Common myeloid progenitor, CD34-positive (primary cell): ENCODE results near the gene SHMT1.
"Not testable (repeated sequence)": the region's sequence is repeated elsewhere in the genome, so short reads cannot be mapped to it uniquely, and the experiment has no call there.

Experiments used
- CTCF ChIA-PET: fragments of 350-600 bp; sonication (Branson Sonifier 250); formaldehyde crosslinking; loops from one replicate; lab custom pipeline; 2021; ENCODE audit warnings: antibody characterized with exemption; lab: Charles Lee
- POLR2A ChIA-PET: fragments of 350-600 bp; sonication (Branson Sonifier 250); formaldehyde crosslinking; loops from one replicate; lab custom pipeline; 2021; ENCODE audit warnings: antibody characterized with exemption; lab: Charles Lee
- DNase-seq, 3 donors: peaks; one replicate each; pipeline versions ENCODE4 v3.0.0 to v3.0.0-alpha.2; 2013
- H3K27ac ChIP-seq, 2 experiments: 1 replicate in 1 of 2; 2 replicates in 1 of 2; pipeline ENCODE4 v1.7.0; 2013; ENCODE audit warnings: inconsistent platforms in 2 of 2, low read length in 2 of 2, mild to moderate bottlenecking in 2 of 2, low read depth in 1 of 2, moderate library complexity in 1 of 2; ENCODE audit not compliant: severe bottlenecking in 2 of 2, insufficient read depth in 1 of 2, poor library complexity in 1 of 2
- H3K27me3 ChIP-seq, 5 experiments: replicated peaks in 2 of 5; 1 replicate in 3 of 5; 2 replicates in 2 of 5; pipeline versions ENCODE4 v1.6.1 to v1.7.0; 2013; ENCODE audit warnings: low read length in 4 of 5, mild to moderate bottlenecking in 2 of 5, moderate library complexity in 2 of 5, inconsistent platforms in 1 of 5; ENCODE audit not compliant: insufficient read depth in 5 of 5, control insufficient read depth in 4 of 5
- H3K36me3 ChIP-seq, 4 experiments: 1 replicate in 2 of 4; 2 replicates in 2 of 4; pipeline versions ENCODE4 v1.6.1 to v1.7.0; 2013; ENCODE audit warnings: low read length in 3 of 4, control low read depth in 1 of 4, mild to moderate bottlenecking in 1 of 4; ENCODE audit not compliant: control insufficient read depth in 4 of 4, insufficient read depth in 4 of 4
- H3K4me1 ChIP-seq, 4 experiments: 1 replicate in 3 of 4; 2 replicates in 1 of 4; pipeline versions ENCODE4 v1.6.1 to v1.7.1; 2013; ENCODE audit warnings: low read length in 3 of 4, mild to moderate bottlenecking in 3 of 4, control low read depth in 1 of 4, inconsistent platforms in 1 of 4, moderate library complexity in 1 of 4; ENCODE audit not compliant: control insufficient read depth in 4 of 4, insufficient read depth in 4 of 4; ENCODE audit errors: control extremely low read depth in 1 of 4
- H3K4me3 ChIP-seq, 7 experiments: 1 replicate in 4 of 7; 2 replicates in 3 of 7; pipeline versions ENCODE4 v1.5.1 to v1.7.0; 2013; ENCODE audit warnings: mild to moderate bottlenecking in 7 of 7, low read length in 6 of 7, moderate library complexity in 6 of 7, inconsistent platforms in 2 of 7, low read depth in 2 of 7, control low read depth in 1 of 7; ENCODE audit not compliant: insufficient read depth in 4 of 7, control insufficient read depth in 1 of 7; ENCODE audit errors: extremely low read depth in 1 of 7
- H3K9me3 ChIP-seq, 5 experiments: 1 replicate in 4 of 5; 2 replicates in 1 of 5; pipeline versions ENCODE4 v1.6.1 to v1.7.1; 2013; ENCODE audit warnings: low read length in 4 of 5, mild to moderate bottlenecking in 2 of 5, inconsistent platforms in 1 of 5, low read depth in 1 of 5, moderate library complexity in 1 of 5; ENCODE audit not compliant: control insufficient read depth in 4 of 5, insufficient read depth in 2 of 5; ENCODE audit errors: control extremely low read depth in 1 of 5
- WGBS: methylation state at CpG from one replicate; pipeline ENCODE4 v1.1.5; 2013; ENCODE audit not compliant: insufficient coverage; 5-methylcytosine and 5-hydroxymethylcytosine counted together

The SHMT1 gene

DNA sequence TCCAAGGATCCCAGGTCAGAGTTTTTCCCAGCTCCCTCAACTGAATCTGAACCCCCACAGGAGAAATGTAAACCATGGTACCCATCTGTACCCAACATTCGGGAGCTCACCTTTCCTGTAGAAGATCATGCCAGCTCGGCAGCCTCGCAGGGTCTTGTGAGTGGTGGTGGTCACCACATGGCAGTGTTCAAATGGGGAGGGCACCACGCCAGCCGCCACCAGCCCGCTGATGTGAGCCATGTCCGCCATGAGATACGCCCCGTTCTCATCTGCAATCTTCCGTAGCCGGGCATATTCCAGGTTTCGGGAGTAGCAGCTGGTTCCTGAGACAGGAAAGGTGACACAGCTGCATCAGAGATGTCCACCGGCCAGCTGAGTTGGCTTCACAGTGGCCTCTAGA is 23.4 kb downstream of the SHMT1 start:
- no peaks in the 10 kb centered on the region for H3K27me3 ChIP-seq
- peaks cover 0 to 3% (median 0%) of the 10 kb centered on the region in 5 experiments for H3K9me3 ChIP-seq
- H3K4me1 ChIP-seq = no peaks in the 10 kb centered on the region
- peaks cover 10 to 58% (median 38%) of the 10 kb centered on the region in 4 experiments for H3K36me3 ChIP-seq
- CTCF ChIA-PET = interaction anchor here (1.1 kb wide), 1 partner anchor 19 kb away, joined by 6 read pairs; no protein-coding TSS in a partner anchor
- POLR2A ChIA-PET = no interaction called here
- no peak overlapping the region for H3K4me3 ChIP-seq
- H3K27ac ChIP-seq = no peak overlapping the region
- no peak for DNase-seq
- WGBS = 98% methylated on average over 13 of the region's 13 CpGs

DNA sequence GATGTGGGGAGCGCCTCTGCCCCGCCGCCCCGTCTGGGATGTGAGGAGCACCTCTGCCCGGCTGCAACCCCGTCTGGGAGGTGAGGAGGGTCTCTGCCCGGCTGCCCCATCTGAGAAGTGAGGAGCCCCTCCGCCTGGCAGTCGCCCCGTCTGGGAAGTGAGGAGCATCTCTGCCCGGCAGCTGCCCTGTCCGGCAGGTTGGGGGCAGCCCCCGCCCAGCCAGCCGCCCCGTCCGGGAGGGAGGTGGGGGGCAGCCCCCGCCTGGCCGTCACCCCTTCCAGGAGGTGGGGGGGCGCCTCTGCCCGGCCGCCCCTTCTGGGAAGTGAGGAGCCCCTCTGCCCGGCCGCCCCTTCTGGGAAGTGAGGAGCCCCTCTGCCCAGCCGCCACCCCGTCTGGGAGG is 25.2 kb downstream of the SHMT1 start:
- POLR2A ChIA-PET, H3K27me3 ChIP-seq, CTCF ChIA-PET, H3K27ac ChIP-seq, H3K4me1 ChIP-seq, H3K4me3 ChIP-seq, DNase-seq, H3K9me3 ChIP-seq: not testable (repeated sequence)
- 100% methylated on average over 12 of the region's 25 CpGs for WGBS
- H3K36me3 ChIP-seq = peaks cover 13 to 55% (median 37%) of the 10 kb centered on the region in 4 experiments

DNA sequence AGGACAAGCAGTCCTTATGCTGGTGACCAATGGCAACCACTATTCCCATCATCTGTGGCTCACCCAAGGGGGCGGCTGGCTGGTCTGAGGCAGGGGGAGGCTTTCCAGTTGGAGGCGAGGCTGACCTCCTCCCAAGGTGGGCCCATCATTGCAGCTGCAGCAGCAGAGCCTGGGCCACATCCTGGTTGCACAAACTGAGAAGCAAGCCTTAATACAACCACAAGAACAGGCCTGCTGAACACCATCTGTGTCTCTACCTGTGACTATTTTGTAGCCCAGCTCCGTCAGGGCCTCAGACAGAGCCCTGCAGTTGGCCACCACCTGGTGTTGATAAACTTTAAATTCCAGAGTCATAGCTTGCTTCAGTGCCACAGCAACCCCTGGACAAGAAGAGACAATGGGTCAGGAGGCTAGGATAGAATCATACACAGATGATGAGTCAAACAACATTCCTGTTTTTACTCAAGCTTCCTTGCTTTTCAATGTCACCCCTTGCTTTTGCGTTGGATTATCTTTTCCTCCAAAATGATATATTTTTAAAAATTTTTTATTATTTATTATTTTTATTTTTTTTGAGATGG is 30.4 kb downstream of the SHMT1 start:
- Histone ChIP-seq H3K27ac (no peak overlapping the region), H3K4me1 (no peaks in the 10 kb centered on the region), H3K27me3 (no peaks in the 10 kb centered on the region), H3K36me3 (peaks cover 11 to 70% (median 46%) of the 10 kb centered on the region in 4 experiments), H3K4me3 (no peak overlapping the region), H3K9me3 (no peaks in the 10 kb centered on the region)
- DNase-seq = no peak
- ChIA-PET POLR2A (interaction anchor here (0.6 kb wide), 1 partner anchor 520 kb away, joined by 3 read pairs; no protein-coding TSS in a partner anchor), CTCF (no interaction called here)
- 63% methylated on average over 3 of the region's 4 CpGs for WGBS

DNA sequence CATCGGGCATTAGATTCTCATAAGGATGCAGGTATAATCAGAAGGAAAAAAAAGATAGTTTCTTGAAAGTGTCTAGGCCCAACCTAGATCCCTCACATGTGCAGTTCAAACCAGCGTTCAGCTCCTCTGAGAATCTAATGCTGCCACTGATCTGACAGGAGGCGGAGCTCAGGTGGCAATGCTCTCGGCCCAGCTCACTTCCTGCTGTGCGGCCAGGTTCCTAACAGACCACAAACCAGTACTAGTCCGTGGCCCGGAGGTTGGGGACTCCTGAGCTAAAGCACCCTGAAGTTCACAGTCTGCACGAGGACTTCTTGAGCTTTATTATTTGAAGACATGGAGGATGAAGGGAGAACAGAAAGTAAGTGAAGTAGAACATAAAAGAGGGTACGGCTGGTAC is 31.5 kb downstream of the SHMT1 start:
- Histone ChIP-seq H3K9me3 (no peaks in the 10 kb centered on the region), H3K36me3 (peaks cover 11 to 72% (median 48%) of the 10 kb centered on the region in 4 experiments), H3K27ac (no peak overlapping the region), H3K27me3 (no peaks in the 10 kb centered on the region), H3K4me1 (no peaks in the 10 kb centered on the region), H3K4me3 (no peak overlapping the region)
- ChIA-PET POLR2A (no interaction called here), CTCF (interaction anchor here (0.8 to 1.4 kb wide), 2 partner anchors 9 to 10 kb away, joined by 3 to 4 read pairs; no protein-coding TSS in a partner anchor)
- WGBS = 96% methylated on average over 5 of the region's 9 CpGs
- DNase-seq = no peak

DNA sequence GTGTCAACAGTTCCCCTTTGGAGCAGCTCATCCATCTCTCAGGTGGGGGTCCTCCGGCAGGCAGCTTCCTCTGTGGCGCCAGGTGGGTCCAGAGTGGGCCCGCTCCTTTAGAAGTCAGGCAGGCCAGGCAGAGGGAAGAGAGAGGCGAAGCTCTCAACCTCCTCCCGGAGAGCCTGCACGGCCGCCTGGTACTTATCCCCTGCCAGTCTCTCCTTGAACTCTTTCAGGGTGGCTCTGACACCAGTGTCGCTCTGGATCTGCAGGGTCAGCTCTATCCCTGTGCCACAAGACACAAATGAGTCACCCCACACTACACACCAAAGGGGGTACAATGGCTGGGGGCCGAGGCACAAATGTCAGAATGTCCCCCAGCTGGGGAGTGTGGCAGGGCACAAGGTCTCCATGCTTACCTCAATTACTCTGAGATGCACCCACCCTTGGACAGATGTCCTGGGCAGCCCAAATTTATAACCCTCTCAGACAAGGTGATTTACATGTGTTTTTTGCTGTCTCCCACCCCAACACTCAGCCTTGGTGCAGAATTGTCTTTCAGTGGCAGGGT is 34.6 kb downstream of the SHMT1 start:
- DNase-seq = no peak
- ChIA-PET POLR2A (no interaction called here), CTCF (interaction anchor here (1.1 to 2.8 kb wide), 3 partner anchors 8 to 21 kb away, joined by 3 to 10 read pairs (median 4); no protein-coding TSS in a partner anchor)
- Histone ChIP-seq H3K4me1 (no peaks in the 10 kb centered on the region), H3K36me3 (peaks cover 23 to 84% (median 53%) of the 10 kb centered on the region in 4 experiments), H3K27ac (no peak overlapping the region), H3K4me3 (no peak overlapping the region), H3K27me3 (no peaks in the 10 kb centered on the region), H3K9me3 (no peaks in the 10 kb centered on the region)
- WGBS = 98% methylated on average over 7 of the region's 9 CpGs

DNA sequence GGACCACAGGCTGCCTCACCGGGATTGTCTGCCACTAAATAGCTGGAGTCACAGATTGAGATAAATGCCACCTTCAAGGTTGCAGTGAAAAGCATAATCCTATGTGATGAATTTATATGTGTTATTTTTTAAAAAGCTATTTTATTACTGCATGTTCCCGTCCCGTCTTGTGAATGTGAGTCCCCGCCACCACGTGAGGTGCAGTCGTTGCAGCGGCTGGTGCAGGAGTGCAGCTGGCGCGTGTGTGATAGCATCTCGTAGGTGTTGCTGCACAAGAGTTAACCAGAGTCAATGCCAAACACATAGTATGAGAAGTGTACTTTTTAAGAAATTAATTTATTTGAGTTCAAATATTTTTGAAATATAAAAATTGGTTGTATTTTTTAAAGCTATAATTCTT is 35.8 kb downstream of the SHMT1 start:
- 98% methylated on average over 9 of the region's 10 CpGs for WGBS
- no peak overlapping the region for H3K4me3 ChIP-seq
- no peak overlapping the region for H3K27ac ChIP-seq
- H3K27me3 ChIP-seq = no peaks in the 10 kb centered on the region
- ChIA-PET CTCF (interaction anchor here (0.8 to 1.2 kb wide), 2 partner anchors 9 to 80 kb away, joined by 3 read pairs; no protein-coding TSS in a partner anchor), POLR2A (no interaction called here)
- H3K4me1 ChIP-seq = no peaks in the 10 kb centered on the region
- DNase-seq = no peak
- H3K9me3 ChIP-seq = no peaks in the 10 kb centered on the region
- peaks cover 23 to 90% (median 58%) of the 10 kb centered on the region in 4 experiments for H3K36me3 ChIP-seq

DNA sequence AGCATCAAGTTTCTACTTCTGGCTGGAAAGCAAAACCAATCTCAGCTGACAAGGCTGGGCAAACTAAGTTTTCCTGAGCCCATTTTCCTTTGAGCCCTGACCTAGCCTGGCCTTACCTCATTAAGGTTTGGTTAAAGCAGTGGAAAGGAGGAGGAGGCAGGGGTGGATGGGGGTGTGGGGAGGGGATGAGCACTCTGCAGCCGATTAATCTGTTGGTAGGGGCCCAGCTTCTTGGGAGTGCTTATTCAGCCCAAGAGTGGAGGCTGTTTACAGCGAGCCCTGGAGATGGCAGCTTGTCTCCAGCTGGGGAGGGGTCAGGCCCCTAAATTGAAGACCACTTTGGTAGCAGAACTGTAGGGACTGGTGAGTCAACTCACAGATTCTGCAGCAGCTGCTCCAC is 36.3 kb downstream of the SHMT1 start:
- no peaks in the 10 kb centered on the region for H3K4me1 ChIP-seq
- H3K9me3 ChIP-seq = no peaks in the 10 kb centered on the region
- no peaks in the 10 kb centered on the region for H3K27me3 ChIP-seq
- no peak for DNase-seq
- CTCF ChIA-PET = interaction anchor here (1.2 kb wide), 1 partner anchor 10 kb away, joined by 3 read pairs; no protein-coding TSS in a partner anchor
- WGBS = 100% methylated on average over 2 of the region's 2 CpGs
- H3K36me3 ChIP-seq = peaks cover 23 to 90% (median 59%) of the 10 kb centered on the region in 4 experiments
- H3K27ac ChIP-seq = no peak overlapping the region
- POLR2A ChIA-PET = no interaction called here
- no peak overlapping the region for H3K4me3 ChIP-seq
